ENCODE data around the gene CAPN9. TPM values are rescaled to one million over a fixed set of nuclear protein-coding genes. Genes with fewer than 3 reads are reported as not detected.

The CAPN9 gene
- total and polyA plus RNA-seq, 7 donors = 0.55 to 83.2 (median 30.6) TPM; not detected in 3

GRCh38 chr1:230753586-230754251 lies 6.5 kb downstream of the CAPN9 start:
- no peak for DNase-seq

GRCh38 chr1:230754796-230755195 lies 7.6 kb downstream of the CAPN9 start:
- WGBS, 2 donors = 39 to 70% methylated on average over 3 of the region's 3 CpGs

More at GRCh38 chr1:230753586-230754251, 6.5 kb downstream of the CAPN9 start:
- Histone ChIP-seq H3K9me3 (no peaks in the 10 kb centered on the region), H3K36me3 (no peaks in the 10 kb centered on the region), H3K27me3 (no peaks in the 10 kb centered on the region), H3K4me1 (peaks cover 0 to 17% (median 11%) of the 10 kb centered on the region in 4 donors), H3K4me3 (peak overlapping the region in 2 of 4 donors; percentile 22 to 35), H3K27ac (peak overlapping the region in 2 of 4 donors; percentile 23 to 48)
- whole genome bisulfite sequencing, 2 donors = 16 to 19% methylated on average over 24 of the region's 24 CpGs
- TF ChIP-seq POLR2A (IDR thresholded peaks at IDR 0.05) = no peak
- TF ChIP-seq POLR2AphosphoS5 (IDR thresholded peaks at IDR 0.05) = no peak
- no peak for TF ChIP-seq CTCF (IDR thresholded peaks at IDR 0.05)
- intact Hi-C loops (cut with DNase I) = no loop called here

GRCh38 chr1:230757856-230758708 lies 10.9 kb downstream of the CAPN9 start:
- intact Hi-C loops (cut with DNase I) = no loop called here
- H3K27ac ChIP-seq = no peak overlapping the region
- no peaks in the 10 kb centered on the region for H3K9me3 ChIP-seq
- TF ChIP-seq POLR2AphosphoS5 (IDR thresholded peaks at IDR 0.05) = no peak
- TF ChIP-seq EP300 (IDR thresholded peaks at IDR 0.05) = no peak
- no peak for TF ChIP-seq POLR2A (IDR thresholded peaks at IDR 0.05)
- TF ChIP-seq CTCF (IDR thresholded peaks at IDR 0.05) = no peak
- 86 to 89% methylated on average over 16 of the region's 16 CpGs for WGBS, 2 donors
- peaks cover 0 to 14% (median 9%) of the 10 kb centered on the region in 4 donors for H3K4me1 ChIP-seq
- no peak for DNase-seq
- H3K36me3 ChIP-seq = no peaks in the 10 kb centered on the region
- H3K4me3 ChIP-seq = no peak overlapping the region
- H3K27me3 ChIP-seq = no peaks in the 10 kb centered on the region

More at GRCh38 chr1:230754796-230755195, 7.6 kb downstream of the CAPN9 start:
- H3K4me1 ChIP-seq = peaks cover 0 to 17% (median 11%) of the 10 kb centered on the region in 4 donors
- intact Hi-C loops (cut with DNase I) = no loop called here
- H3K9me3 ChIP-seq = no peaks in the 10 kb centered on the region
- TF ChIP-seq POLR2AphosphoS5 (IDR thresholded peaks at IDR 0.05) (no peak), POLR2A (IDR thresholded peaks at IDR 0.05) (no peak), EP300 (IDR thresholded peaks at IDR 0.05) (no peak), CTCF (IDR thresholded peaks at IDR 0.05) (no peak)
- H3K36me3 ChIP-seq = no peaks in the 10 kb centered on the region
- no peak for DNase-seq
- H3K27me3 ChIP-seq = no peaks in the 10 kb centered on the region
- no peak overlapping the region for H3K27ac ChIP-seq
- no peak overlapping the region for H3K4me3 ChIP-seq

- Histone ChIP-seq H3K4me1 (peaks cover 0 to 6% (median 3%) of the 10 kb centered on the region in 4 donors), H3K36me3 (no peaks in the 10 kb centered on the region), H3K27ac (no peak overlapping the region), H3K27me3 (no peaks in the 10 kb centered on the region), H3K4me3 (no peak overlapping the region), H3K9me3 (no peaks in the 10 kb centered on the region)
- WGBS, 2 donors = 70 to 71% methylated on average over 8 of the region's 8 CpGs
- TF ChIP-seq EP300 (IDR thresholded peaks at IDR 0.05) (no peak), POLR2AphosphoS5 (IDR thresholded peaks at IDR 0.05) (no peak), POLR2A (IDR thresholded peaks at IDR 0.05) (no peak), CTCF (IDR thresholded peaks at IDR 0.05) (no peak)
- no peak for DNase-seq
- intact Hi-C loops (cut with DNase I) = no loop called here
These were observed 11.7 kb downstream of the CAPN9 start for GRCh38 chr1:230758709-230759368.
